ENCODE measurements around the gene PRPH2.

- TF ChIP-seq CTCF (IDR thresholded peaks at IDR 0.05) = no peak
- no peak for TF ChIP-seq POLR2AphosphoS5 (IDR thresholded peaks at IDR 0.05; ENCODE audit: insufficient read depth in 1 of 2, low read depth in 1 of 2)
- TF ChIP-seq POLR2A (IDR thresholded peaks at IDR 0.05) = no peak
These were observed 28.6 kb downstream of the PRPH2 start for GRCh38 chr6:42693725-42694323.
